Dedifferentiated amniotic fluid mesenchymal stem cell (primary cell): ENCODE results near the gene KCND1.
"Not testable (repeated sequence)": the region's sequence is repeated elsewhere in the genome, so short reads cannot be mapped to it uniquely, and the experiment has no call there.

ENCODE experiments used
- DNase-seq: peaks from one replicate; pipeline ENCODE4 v3.0.0-alpha.2; 2016; ENCODE audit errors: extremely low spot score

Gene KCND1

GRCh38 chrX:48971249-48972219, at the start of gene KCND1:
TSS of gene KCND1 (minus strand) at chrX:48971844. CDS start at chrX:48970271, 1,573 bp downstream.
- no peak for DNase-seq

DNA sequence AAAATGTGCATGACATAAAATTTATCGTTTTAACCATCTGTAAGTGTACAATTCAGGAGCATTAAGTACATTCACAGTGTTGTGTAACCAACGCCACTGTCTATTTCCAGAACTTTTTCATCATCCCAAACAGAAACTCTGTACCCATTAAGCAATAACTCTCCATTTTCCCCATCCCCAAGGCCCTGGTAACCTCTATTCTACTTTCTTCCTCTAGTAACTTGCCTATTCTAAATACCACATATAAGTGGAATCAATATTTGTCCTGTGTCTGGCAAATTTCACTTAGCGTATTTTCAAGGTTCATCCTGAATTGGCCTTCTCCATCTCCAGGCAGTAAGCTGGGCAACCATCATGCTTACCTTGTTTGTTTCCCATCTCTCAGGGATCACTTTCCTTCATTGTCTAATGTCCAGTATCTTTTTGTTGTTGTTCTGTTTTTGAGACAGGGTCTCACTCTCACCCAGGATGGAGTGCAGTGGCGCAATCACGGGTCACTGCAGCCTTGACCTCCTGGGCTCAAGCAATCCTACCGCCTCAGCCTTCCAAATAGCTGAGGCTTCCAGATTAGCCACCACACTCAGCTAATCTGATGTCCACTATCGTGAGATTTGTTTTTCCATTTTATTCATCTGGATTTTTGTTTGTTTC, 48.1 kb upstream of the KCND1 start:
- no peak for DNase-seq

DNA sequence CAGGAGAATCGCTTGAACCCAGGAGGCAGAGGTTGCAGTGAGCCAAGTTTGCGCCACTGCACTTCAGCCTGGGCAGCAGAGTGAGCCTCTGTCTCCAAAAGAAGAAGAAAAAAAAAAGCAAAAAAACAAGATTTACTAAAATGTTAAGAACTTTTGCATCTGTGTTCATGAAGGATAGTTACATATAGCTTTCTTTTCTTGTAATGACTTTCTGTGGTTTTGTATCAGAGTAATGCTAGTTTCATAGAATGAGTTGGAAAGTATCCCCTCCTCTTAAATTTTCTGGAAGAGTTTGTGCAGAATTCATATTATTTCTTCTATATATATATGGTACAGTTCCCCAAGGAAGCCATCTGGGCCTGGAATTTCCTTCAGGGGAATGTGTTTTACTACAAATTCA, 47.4 kb upstream of the KCND1 start:
- DNase-seq: no peak

DNA sequence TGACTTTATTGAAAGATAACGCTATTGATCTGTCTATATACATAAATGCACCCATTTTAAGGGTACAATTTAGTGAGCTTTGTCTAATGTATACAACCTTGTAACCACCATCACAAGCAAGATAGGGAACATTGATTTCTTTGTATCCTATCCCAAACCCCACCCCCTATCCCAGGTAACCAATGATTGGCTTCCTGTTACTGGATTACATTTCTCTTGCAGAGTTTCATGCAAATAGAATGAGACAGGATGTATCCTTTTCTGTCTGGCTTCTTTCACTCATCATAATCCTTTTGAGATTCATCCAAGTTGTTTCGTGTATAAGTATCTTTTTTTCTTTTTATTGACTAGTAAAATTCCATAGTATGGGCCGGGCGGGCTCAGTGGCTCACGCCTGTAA, 32.1 kb upstream of the KCND1 start:
- DNase-seq: no peak

DNA sequence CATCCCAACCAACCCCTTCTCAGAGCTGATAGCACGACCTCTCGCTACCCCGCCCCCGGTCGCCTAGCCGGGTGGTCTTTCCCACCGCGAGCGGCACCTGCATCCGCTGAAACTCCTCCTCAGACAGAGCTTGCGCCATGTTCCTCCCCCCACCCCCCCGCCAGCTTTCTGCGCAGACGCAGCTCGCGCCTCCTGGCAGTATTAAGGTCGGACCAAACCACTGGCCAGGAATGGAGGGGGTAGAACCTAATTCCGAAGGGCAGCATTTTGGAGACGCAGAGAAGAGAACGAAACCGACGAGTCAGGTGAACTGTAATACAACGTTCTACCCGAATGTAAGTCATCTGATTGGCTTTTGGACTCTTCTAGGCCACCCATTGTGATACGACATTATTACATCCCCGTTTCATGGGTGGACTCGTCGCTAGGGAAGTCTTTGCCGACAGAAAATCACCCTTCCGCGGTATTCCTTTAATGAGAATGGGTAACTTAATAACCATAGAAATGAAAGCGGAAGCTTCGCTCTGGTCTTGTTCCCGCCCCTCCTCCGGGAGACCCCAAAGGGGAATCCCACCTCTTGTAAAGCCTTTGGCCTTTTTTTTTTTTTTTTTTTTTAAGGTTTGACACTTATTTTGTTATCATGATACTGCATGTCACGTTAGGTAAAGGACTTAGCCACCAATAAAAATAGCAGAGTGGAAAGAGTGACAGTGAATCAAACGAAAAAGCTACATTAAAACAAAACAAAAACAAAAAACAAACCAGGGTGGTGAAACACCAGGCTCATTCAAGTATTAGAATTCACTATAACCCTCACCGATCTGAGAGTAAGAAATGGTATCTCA, 30.7 kb upstream of the KCND1 start, which contains the start of gene GRIPAP1:
Gene GRIPAP1, minus strand, starts transcription at position 174 of the 845 bp plus-strand sequence. Its CDS starts 35 bp downstream, at position 139.
- peak; percentile 68 for DNase-seq

GRCh38 chrX:49001521-49002090, 30.0 kb upstream of the KCND1 start:
- no peak for DNase-seq

DNA sequence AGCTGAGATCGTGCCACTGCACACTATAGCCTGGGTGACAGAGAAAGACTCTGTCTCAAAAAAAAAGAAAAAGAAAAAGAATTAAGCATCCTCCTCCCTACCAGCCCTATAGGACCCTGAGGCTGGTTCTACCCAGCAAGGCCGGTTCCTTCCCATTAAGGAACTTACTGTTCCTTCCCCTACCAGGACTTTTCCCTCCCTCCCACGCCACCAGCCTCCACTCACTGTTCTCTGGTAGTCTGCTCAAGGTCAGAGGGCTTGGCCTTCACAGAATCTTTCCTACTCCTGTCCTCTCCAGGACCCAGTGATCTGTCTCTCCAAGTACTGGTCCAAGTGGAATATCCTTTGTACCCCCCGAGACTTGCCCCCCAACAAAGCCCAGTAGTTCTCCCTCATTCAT, 29.0 kb upstream of the KCND1 start:
- DNase-seq: no peak

DNA sequence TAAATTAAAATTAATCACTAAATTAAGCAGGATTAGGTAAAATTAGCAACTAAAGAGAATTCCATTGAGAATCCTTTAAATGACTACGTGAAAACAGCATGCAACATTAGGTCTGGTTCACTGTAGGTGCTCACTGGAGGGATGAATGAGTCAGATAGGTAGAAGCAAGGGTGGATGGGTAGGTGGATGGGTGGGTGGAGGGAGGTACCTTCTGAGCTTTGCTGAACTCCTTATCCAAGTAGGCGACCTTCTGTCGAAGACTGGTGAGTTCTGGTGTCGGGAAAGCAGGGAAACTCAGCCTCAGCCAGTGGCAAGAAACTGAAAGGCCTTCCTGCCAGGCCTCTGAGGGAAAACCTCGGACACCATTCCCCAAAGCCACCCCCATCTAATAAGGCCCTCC, 27.4 kb upstream of the KCND1 start:
- DNase-seq: no peak

- DNase-seq: no peak
Measured at GRCh38 chrX:48998391-48998790, 26.7 kb upstream of the KCND1 start.

DNA sequence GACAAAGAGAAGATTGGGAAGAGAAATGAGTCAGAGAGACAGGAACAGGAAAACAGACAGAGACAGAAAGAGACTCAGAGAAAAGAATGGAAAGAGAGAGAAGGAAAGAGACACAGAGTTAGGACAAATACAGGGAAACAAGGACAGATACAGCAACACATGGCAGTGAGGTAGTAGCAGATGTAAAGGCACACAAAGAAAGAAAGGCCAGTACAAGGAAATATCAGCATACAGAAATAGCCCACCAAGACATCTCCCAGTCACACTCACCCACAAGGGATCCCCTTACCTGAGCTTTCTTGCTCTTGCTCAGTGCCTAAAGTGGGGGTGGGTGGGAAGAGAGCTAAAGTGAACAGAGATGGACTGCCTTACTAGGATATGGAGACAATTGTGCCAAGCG, 26.2 kb upstream of the KCND1 start:
- DNase-seq: no peak

DNA sequence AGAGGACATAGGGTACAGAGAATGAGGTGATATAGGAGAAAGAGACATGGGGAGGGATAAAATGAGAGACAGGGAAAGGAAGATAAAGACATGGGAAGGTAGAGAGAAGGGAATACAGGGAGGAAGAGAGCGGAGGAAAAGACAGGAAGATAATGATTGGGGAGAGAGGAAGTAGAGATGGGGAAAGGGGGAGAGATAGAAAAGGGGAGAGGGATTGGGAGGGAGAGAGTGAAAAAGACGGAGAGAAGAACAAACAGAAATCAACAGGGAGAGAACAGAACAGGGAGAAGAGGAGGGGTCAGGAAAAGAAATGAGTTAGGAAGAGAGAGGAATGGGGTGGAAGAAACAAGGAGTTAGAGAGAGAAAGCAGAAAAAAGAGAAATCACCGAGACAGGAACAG, 25.8 kb upstream of the KCND1 start:
- DNase-seq: no peak

DNA sequence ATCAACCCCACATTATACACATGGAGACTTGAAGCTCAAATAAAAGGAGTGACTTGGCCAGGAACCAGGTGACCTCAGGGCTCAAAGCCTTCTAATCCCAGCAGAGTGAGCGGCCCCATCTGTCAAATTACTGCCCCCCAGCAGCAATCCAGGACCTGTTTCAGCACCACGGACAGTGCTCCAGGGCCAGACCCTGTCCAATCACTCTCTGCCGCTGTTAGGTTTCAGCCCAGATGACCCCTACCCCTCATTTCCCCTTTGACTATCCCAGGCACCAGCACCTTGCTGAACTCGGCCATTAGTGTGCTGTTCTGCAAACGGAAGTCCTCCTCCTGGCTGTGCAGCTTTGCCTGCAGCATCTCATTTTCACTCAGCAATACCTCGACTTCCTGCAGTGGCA, 25.3 kb upstream of the KCND1 start:
- DNase-seq: no peak

- no peak for DNase-seq
Measured at GRCh38 chrX:48992341-48992740, 20.7 kb upstream of the KCND1 start.

GRCh38 chrX:48989483-48989882, 17.8 kb upstream of the KCND1 start:
- no peak for DNase-seq

GRCh38 chrX:48983896-48984295, 12.3 kb upstream of the KCND1 start:
- no peak for DNase-seq

GRCh38 chrX:48983081-48983480, 11.4 kb upstream of the KCND1 start:
- no peak for DNase-seq

GRCh38 chrX:48981178-48981577, 9.5 kb upstream of the KCND1 start:
- no peak for DNase-seq

DNA sequence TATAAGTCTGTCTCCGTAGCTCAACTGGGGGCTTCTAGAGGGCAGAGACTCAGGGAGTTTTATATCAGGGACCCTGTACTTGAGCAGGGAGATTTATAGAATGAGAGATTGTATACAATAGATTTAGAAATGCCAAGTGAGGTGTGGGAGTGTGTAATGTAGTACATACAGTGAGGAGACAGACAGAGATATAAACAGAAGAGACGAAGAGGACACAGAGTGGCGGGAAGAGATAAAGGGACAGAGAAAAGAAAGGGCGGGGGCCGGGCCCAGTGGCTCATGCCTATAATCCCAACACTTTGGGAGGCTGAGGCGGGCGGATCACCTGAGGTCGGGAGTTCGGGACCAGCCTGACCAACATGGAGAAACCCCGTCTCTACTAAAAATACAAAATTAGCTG, 8.7 kb upstream of the KCND1 start:
- DNase-seq: not testable (repeated sequence)

GRCh38 chrX:48978226-48978625, 6.6 kb upstream of the KCND1 start:
- DNase-seq: no peak

DNA sequence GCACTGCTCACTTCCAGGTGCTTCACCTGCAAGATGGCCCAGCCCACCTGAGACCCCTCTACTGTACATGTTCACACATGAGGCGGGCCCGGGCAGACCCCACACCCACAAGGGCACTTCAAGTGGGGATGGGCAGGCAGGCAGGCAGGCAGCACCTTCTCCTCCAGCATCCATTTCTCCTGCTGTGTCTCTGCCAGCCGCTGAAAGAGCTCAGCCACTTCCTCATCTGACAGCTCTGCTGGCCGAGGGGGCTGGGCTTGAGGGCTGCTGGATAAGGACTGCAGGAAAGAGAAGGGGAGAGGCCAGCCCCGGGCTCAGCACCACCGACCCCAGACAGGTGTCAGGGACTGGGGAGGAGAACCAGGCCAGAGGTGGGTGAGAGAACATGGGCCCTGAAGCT, 4.4 kb upstream of the KCND1 start:
- DNase-seq: no peak

GRCh38 chrX:48975541-48975940, 3.9 kb upstream of the KCND1 start:
- DNase-seq: no peak

DNA sequence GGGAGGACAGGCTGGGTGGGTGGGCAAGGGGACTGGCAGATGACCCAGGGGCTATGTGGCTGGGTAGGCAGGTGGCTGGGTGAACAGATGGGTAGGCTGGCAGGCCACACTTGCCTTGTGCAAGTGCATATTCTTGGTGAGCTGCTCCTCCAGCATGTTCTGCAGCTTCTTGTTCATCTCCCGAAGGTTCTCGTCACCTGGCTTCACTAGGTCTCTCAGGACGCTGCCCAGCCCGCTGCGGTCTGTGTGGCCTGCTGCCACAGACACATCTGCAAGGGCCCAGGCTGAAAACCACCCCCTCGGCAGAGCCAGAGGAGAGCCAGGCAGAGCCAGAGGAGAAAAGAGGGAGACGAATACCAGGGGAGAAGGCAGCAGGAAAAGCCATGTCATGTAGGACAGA, 3.4 kb upstream of the KCND1 start:
- DNase-seq: no peak
